DND-41 (cell line): ENCODE data around the gene NPFFR2.

Source experiments
- CTCF ChIP-seq: IDR thresholded peaks from 2 replicates; pipeline ENCODE4 v1.5.1; 2012; ENCODE audit warnings: borderline replicate concordance, low read length, moderate library complexity, mild to moderate bottlenecking; ENCODE audit not compliant: poor library complexity, severe bottlenecking; ENCODE audit errors: extremely low read depth
- EZH2 ChIP-seq: IDR thresholded peaks from 3 replicates; pipeline ENCODE4 v1.6.1; 2012; ENCODE audit warnings: borderline replicate concordance, low read depth, mild to moderate bottlenecking, moderate library complexity, low read length, inconsistent platforms; ENCODE audit not compliant: severe bottlenecking

DNA sequence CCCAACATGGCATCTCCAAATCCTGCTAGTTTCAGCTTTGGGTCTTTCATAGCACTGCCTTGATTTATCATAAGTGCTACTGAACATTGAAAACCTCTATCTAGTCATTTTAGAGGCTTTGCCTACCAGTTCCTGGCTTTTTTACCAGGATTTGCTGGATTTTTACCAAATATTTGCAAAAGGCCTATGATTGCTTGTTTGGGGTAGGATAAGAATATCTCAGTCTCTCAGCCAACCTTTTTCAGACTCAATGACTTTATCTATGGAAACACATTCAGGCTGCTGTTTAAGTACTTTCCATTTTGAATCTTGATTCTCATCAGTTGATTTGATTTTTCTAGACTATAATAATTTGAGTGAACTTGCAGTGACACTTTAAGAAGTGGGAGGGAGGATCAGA lies 80.1 kb downstream of the NPFFR2 start:
- TF ChIP-seq CTCF: no peak
- TF ChIP-seq EZH2: no peak
